HepG2 (cell line): ENCODE measurements around the gene ZAR1L. TPM values are rescaled to one million over a fixed set of nuclear protein-coding genes. Genes with fewer than 3 reads are reported as not detected.

Source experiments
- ATAC-seq: fragments of 200-7000 bp; cut with Tn5 transposase; 3 replicates; pipeline ENCODE4 v1.9.1; 2020; ENCODE audit warnings: mild to moderate bottlenecking, moderate library complexity
- BruUV-seq: library from RNA; stranded (reverse); fragments of 400-500 nt; replicated peaks from 2 replicates; lab custom pipeline; 2021; lab: Mats Ljungman, UMichigan
- CTCF ChIA-PET: fragments of 300-600 bp; formaldehyde crosslinking; extraction: SDS; loops from one replicate; lab custom pipeline; 2021; ENCODE audit warnings: low total read pairs, inconsistent platforms, low intra/inter-chr PET ratio; lab: Yijun Ruan, JAX
- POLR2A ChIA-PET: fragments of 350-600 bp; sonication (Branson Sonifier 250); formaldehyde crosslinking; loops from one replicate; lab custom pipeline; 2020; ENCODE audit warnings: antibody characterized with exemption, inconsistent platforms; lab: Yijun Ruan, JAX
- DNase-seq: peaks from one replicate; pipeline ENCODE4 v3.0.0-alpha.2; 2015; ENCODE audit warnings: low spot score
- FAIRE-seq: peaks from 3 replicates; lab custom pipeline; 2011; peaks lifted over from hg19 to GRCh38; lab: Jason Lieb, UNC
- H2AFZ ChIP-seq: one replicate; pipeline ENCODE4 v1.6.1; 2011; ENCODE audit warnings: low read length, inconsistent platforms
- H3K27ac ChIP-seq: fragments of 300-600 bp; 3 replicates; pipeline ENCODE4 v1.8.0; 2011; ENCODE audit warnings: mixed run types, mild to moderate bottlenecking, mixed read lengths, low read length, inconsistent platforms; ENCODE audit not compliant: insufficient read depth; ENCODE audit errors: extremely low read length
- H3K27me3 ChIP-seq, 2 experiments: fragments of 200-600 bp in 1 of 2; 2 replicates in 1 of 2; 3 replicates in 1 of 2; pipeline versions ENCODE4 v1.6.0 to v1.8.0; 2011; ENCODE audit warnings: low read length in 2 of 2, mild to moderate bottlenecking in 2 of 2, moderate library complexity in 2 of 2, inconsistent platforms in 1 of 2; ENCODE audit not compliant: insufficient read depth in 2 of 2, control insufficient read depth in 1 of 2
- H3K36me3 ChIP-seq, 2 experiments: fragments of 200-600 bp in 1 of 2; replicated peaks in 1 of 2; 2 replicates in 1 of 2; 3 replicates in 1 of 2; pipeline versions ENCODE4 v1.5.1 to v1.8.0; 2011; ENCODE audit warnings: low read length in 2 of 2, inconsistent platforms in 1 of 2; ENCODE audit not compliant: insufficient read depth in 2 of 2, control insufficient read depth in 1 of 2
- H3K4me1 ChIP-seq: 2 replicates; pipeline ENCODE4 v1.5.1; 2012; ENCODE audit warnings: low read length, inconsistent platforms; ENCODE audit not compliant: insufficient read depth
- H3K4me2 ChIP-seq: 2 replicates; pipeline ENCODE4 v1.6.0; 2011; ENCODE audit warnings: low read depth, low read length, inconsistent platforms
- H3K4me3 ChIP-seq, 3 experiments: fragments of 200-600 bp in 1 of 3; sonication (generic), shearing (Covaris generic) in 1 of 3; replicated peaks in 1 of 3; 2 replicates each; pipeline ENCODE4 v1.5.1; 2011 to 2016; ENCODE audit warnings: low read length in 3 of 3, inconsistent platforms in 2 of 3, low read depth in 2 of 3, mild to moderate bottlenecking in 2 of 3, control low read depth in 1 of 3, mixed read lengths in 1 of 3; ENCODE audit not compliant: insufficient read depth in 1 of 3
- H3K79me2 ChIP-seq: one replicate; pipeline ENCODE4 v1.6.1; 2011; ENCODE audit warnings: low read length, inconsistent platforms; ENCODE audit not compliant: insufficient read depth
- H3K9ac ChIP-seq: 2 replicates; pipeline ENCODE4 v1.6.0; 2011; ENCODE audit warnings: mild to moderate bottlenecking, low read depth, low read length, inconsistent platforms; ENCODE audit not compliant: insufficient read depth
- H3K9me3 ChIP-seq: 2 replicates; pipeline ENCODE4 v1.5.1; 2012; ENCODE audit warnings: mild to moderate bottlenecking, low read length
- H4K20me1 ChIP-seq: 2 replicates; pipeline ENCODE4 v1.6.0; 2011; ENCODE audit warnings: inconsistent platforms, mild to moderate bottlenecking, low read length, moderate library complexity; ENCODE audit not compliant: insufficient read depth
- ARID5B ChIP-seq: IDR thresholded peaks from 2 replicates; pipeline ENCODE4 v1.4.0; 2020; ENCODE audit warnings: mild to moderate bottlenecking, missing genetic modification reagents
- FOXA1 ChIP-seq, 2 experiments: fragments of 450-650 bp in 1 of 2; sonication (generic) in 1 of 2; formaldehyde crosslinking in 1 of 2; IDR thresholded peaks; 2 replicates each; pipeline versions ENCODE4 v1.4.0 to v1.6.1; 2016 to 2020; ENCODE audit warnings: missing genetic modification reagents in 1 of 2
- FOXA3 ChIP-seq: IDR thresholded peaks from 2 replicates; pipeline ENCODE4 v1.6.1; 2016; ENCODE audit warnings: missing genetic modification reagents, missing compliant biosample characterization
- HHEX ChIP-seq: IDR thresholded peaks from 2 replicates; pipeline ENCODE4 v1.6.1; 2016; ENCODE audit warnings: control low read depth
- RERE ChIP-seq: IDR thresholded peaks from 2 replicates; pipeline ENCODE4 v1.6.1; 2016; ENCODE audit warnings: low read depth, missing genetic modification reagents, missing compliant biosample characterization
- SAP130 ChIP-seq: IDR thresholded peaks from 2 replicates; pipeline ENCODE4 v1.6.1; 2016; ENCODE audit warnings: low read depth
- SIX4 ChIP-seq: sonication (generic); formaldehyde crosslinking; IDR thresholded peaks from 2 replicates; pipeline ENCODE4 v1.4.0; 2020; ENCODE audit warnings: missing genetic modification reagents
- SOX13 ChIP-seq, 3 experiments: fragments of 450-650 bp in 1 of 3; sonication (generic) in 1 of 3; formaldehyde crosslinking in 1 of 3; IDR thresholded peaks in 2 of 3; conservative IDR thresholded peaks in 1 of 3; 2 replicates each; pipeline versions ENCODE4 v1.5.0 to v1.6.1; 2016 to 2020; ENCODE audit warnings: antibody characterized with exemption in 1 of 3, mild to moderate bottlenecking in 1 of 3, missing compliant biosample characterization in 1 of 3, missing genetic modification reagents in 1 of 3, moderate library complexity in 1 of 3
- TBX3 ChIP-seq: fragments of 450-650 bp; IDR thresholded peaks from 2 replicates; pipeline ENCODE4 v1.6.1; 2017; ENCODE audit warnings: antibody characterized with exemption, mild to moderate bottlenecking, inconsistent platforms, borderline replicate concordance
- ZBTB20 ChIP-seq: sonication (generic); formaldehyde crosslinking; IDR thresholded peaks from 2 replicates; pipeline ENCODE4 v1.8.1; 2023; ENCODE audit warnings: missing genetic modification reagents, low read depth, mild to moderate bottlenecking, borderline replicate concordance
- ZNF503 ChIP-seq: sonication (generic); formaldehyde crosslinking; IDR thresholded peaks from 2 replicates; pipeline ENCODE4 v1.4.0; 2020; ENCODE audit warnings: missing genetic modification reagents
- ZNF792 ChIP-seq: IDR thresholded peaks from 2 replicates; pipeline ENCODE4 v1.6.1; 2016
- WGBS: methylation state at CpG from one replicate; pipeline ENCODE4 v1.1.6; 2017; ENCODE audit warnings: low lambda C conversion rate; 5-methylcytosine and 5-hydroxymethylcytosine counted together
- in situ Hi-C: cut with HindIII; loops from 2 replicates; pipeline ENCODE4 v1.10.0; 2017; ENCODE audit warnings: low pct_unique_long_range_greater_than_20kb; ENCODE audit not compliant: extremely low pct_ligation_motif_present
- intact Hi-C: fragments of 100-400 bp; cut with micrococcal nuclease; formaldehyde crosslinking; loops from one replicate; pipeline ENCODE4 v1.10.0; 2022; ENCODE audit not compliant: unreplicated experiment
- polyA plus RNA-seq, 8 experiments: library from polyadenylated mRNA; depleted of rRNA in 3 of 8; stranded (reverse) in 7 of 8; unstranded in 1 of 8; fragments of >200 nt; fragmentation: Illumina TruSeq in 4 of 8; extraction: Trizol in 4 of 8; gene quantifications; 2 replicates each; pipeline versions ENCODE4 v1.2.1 to v1.2.3, GENCODE V29; 2011 to 2016; ENCODE audit warnings: low read depth in 4 of 8, missing spikeins in 1 of 8, mixed read lengths in 1 of 8; ENCODE audit not compliant: insufficient read depth in 1 of 8
- total RNA-seq, 5 experiments: library from RNA; depleted of rRNA; stranded (reverse); fragments of >200 nt; fragmentation: Illumina TruSeq; extraction: Trizol; gene quantifications; 2 replicates each; pipeline ENCODE4 v1.2.3, GENCODE V29; 2016; ENCODE audit warnings: low read depth in 1 of 5

ZAR1L gene
- total and polyA plus RNA-seq, 2 of the 13 experiments (the other 11 are each of a cell fraction or from before 2014, with no cell fraction given), result 0.09 TPM; not detected in 1

GRCh38 chr13:32320528-32320927 is 5.4 kb upstream of the ZAR1L start:
- Histone ChIP-seq H3K4me1 (peaks cover 29% of the 10 kb centered on the region), H3K36me3 (peaks cover 3 to 21% of the 10 kb centered on the region in 2 experiments), H3K79me2 (peaks cover 5% of the 10 kb centered on the region), H2AFZ (no peak overlapping the region), H3K27me3 (no peaks in the 10 kb centered on the region; a peak in 1 of 5 replicates), H3K9me3 (no peaks in the 10 kb centered on the region), H3K27ac (no peak overlapping the region), H3K4me3 (no peak overlapping the region), H3K9ac (no peak overlapping the region), H4K20me1 (no peaks in the 10 kb centered on the region; the same call in 1 of the 2 replicates), H3K4me2 (no peak overlapping the region)
- WGBS, result 68% methylated on average over 4 of the region's 4 CpGs
- ATAC-seq (peak; percentile 28; the same call in 1 of the 3 replicates), DNase-seq (peak; percentile 27), FAIRE-seq (no peak)
- intact Hi-C loops, result no loop called here
- BruUV-seq, result no TSS peak
- ChIA-PET POLR2A (interaction anchor here (0.8 kb wide), 1 partner anchor 65 kb away, joined by 3 read pairs; no protein-coding TSS in a partner anchor), CTCF (no interaction called here)
- in situ Hi-C loops, result no loop called here
- peak; percentile 69 for TF ChIP-seq FOXA3 (CRISPR knock-in tag)
- TF ChIP-seq SIX4, result 0 out of 2 replicates have a peak, but pooled peaks have one; percentile 18
- TF ChIP-seq FOXA1 (IDR thresholded peaks at IDR 0.05), result peak; percentile 54; the same call in 1 of the 2 replicates
- peak; percentile 53; the same call in 1 of the 2 replicates for TF ChIP-seq FOXA1 (CRISPR knock-in tag; IDR thresholded peaks at IDR 0.05)
- peak; percentile 46; the same call in 1 of the 2 replicates for TF ChIP-seq ZNF503 (CRISPR knock-in tag)
- TF ChIP-seq ZNF792, result no peak
- peak; percentile 91 for TF ChIP-seq TBX3
- 0 out of 2 replicates have a peak, but pooled peaks have one; percentile 23 for TF ChIP-seq SAP130 (CRISPR knock-in tag)
- 0 out of 2 replicates have a peak, but pooled peaks have one; percentile 50 for TF ChIP-seq HHEX (CRISPR knock-in tag)
- no peak for TF ChIP-seq SOX13 (IDR thresholded peaks at IDR 0.05)
- TF ChIP-seq SOX13 (CRISPR knock-in tag; conservative IDR thresholded peaks at IDR 0.05 in 1 of 2, IDR thresholded peaks at IDR 0.05 in 1 of 2), result peak in 1 of 2 experiments; percentile 13; a peak in 1 of 4 replicates
- TF ChIP-seq RERE (CRISPR knock-in tag), result peak; percentile 82; the same call in 1 of the 2 replicates
- peak; percentile 47; the same call in 1 of the 2 replicates for TF ChIP-seq ZBTB20
- peak; percentile 51 for TF ChIP-seq ARID5B
